Hepatocyte (in vitro differentiated cells): Measurements from ENCODE around the gene CDH19.

Source experiments
- CTCF ChIP-seq: fragments of 200-600 bp; sonication (generic); IDR thresholded peaks from 2 replicates; pipeline ENCODE4 v1.5.1; 2016; ENCODE audit warnings: antibody characterized with exemption, mild to moderate bottlenecking; ENCODE audit not compliant: poor library complexity
- EZH2 ChIP-seq: fragments of 200-600 bp; sonication (generic); IDR thresholded peaks from 2 replicates; pipeline ENCODE4 v1.6.1; 2016; ENCODE audit warnings: antibody characterized with exemption, mild to moderate bottlenecking, borderline replicate concordance
- EZH2phosphoT487 ChIP-seq: fragments of 200-600 bp; sonication (generic); IDR thresholded peaks from one replicate; pipeline ENCODE4 v1.6.1; 2018; ENCODE audit warnings: antibody characterized with exemption, mild to moderate bottlenecking, low read depth, moderate library complexity; ENCODE audit not compliant: unreplicated experiment, severe bottlenecking

- TF ChIP-seq CTCF (no peak), EZH2 (no peak), EZH2phosphoT487 (no peak)
Observed at GRCh38 chr18:66638856-66639629, 35.2 kb upstream of the CDH19 start.
